Liver (tissue), 3 donors: ENCODE results near the gene ZBTB2.
"Not testable (repeated sequence)": the region's sequence is repeated elsewhere in the genome, so short reads cannot be mapped to it uniquely, and the experiment has no call there.

Experiments
- RAD21 ChIP-seq, 2 donors: IDR thresholded peaks; 2 replicates each; pipeline ENCODE4 v1.6.1; 2016; ENCODE audit warnings: antibody characterized with exemption in 2 of 2, mild to moderate bottlenecking in 2 of 2
- RXRA ChIP-seq, 2 donors: IDR thresholded peaks; 2 replicates each; pipeline ENCODE4 v1.6.1; 2017 to 2018; ENCODE audit warnings: antibody characterized with exemption in 2 of 2, mild to moderate bottlenecking in 1 of 2
- YY1 ChIP-seq: IDR thresholded peaks from 2 replicates; pipeline ENCODE4 v1.6.1; 2016; ENCODE audit warnings: antibody characterized with exemption, mild to moderate bottlenecking
- TF ChIP-seq, protein P1 (sequence below): IDR thresholded peaks from 2 replicates; pipeline ENCODE4 v1.6.1; 2016; ENCODE audit warnings: antibody characterized with exemption
- TF ChIP-seq, protein P2 (sequence below): fragments of 150-350 bp; IDR thresholded peaks from 2 replicates; pipeline ENCODE4 v1.5.1; 2017; ENCODE audit warnings: improper control_type of control experiment, low read depth, low read length; ENCODE audit not compliant: missing input control
- TF ChIP-seq, protein P3 (sequence below): IDR thresholded peaks from 2 replicates; pipeline ENCODE4 v1.6.1; 2016; ENCODE audit warnings: antibody characterized with exemption, mild to moderate bottlenecking
- donor health status: healthy.
- donor health status: healthy.

GRCh38 chr6:151342750-151343149, 48.6 kb downstream of the ZBTB2 start:
- TF ChIP-seq, protein P1, sequence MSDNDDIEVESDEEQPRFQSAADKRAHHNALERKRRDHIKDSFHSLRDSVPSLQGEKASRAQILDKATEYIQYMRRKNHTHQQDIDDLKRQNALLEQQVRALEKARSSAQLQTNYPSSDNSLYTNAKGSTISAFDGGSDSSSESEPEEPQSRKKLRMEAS: not testable (repeated sequence)
- TF ChIP-seq RAD21 (IDR thresholded peaks at IDR 0.05); YY1; RXRA (IDR thresholded peaks at IDR 0.05): not testable (repeated sequence)
- TF ChIP-seq, protein P2, sequence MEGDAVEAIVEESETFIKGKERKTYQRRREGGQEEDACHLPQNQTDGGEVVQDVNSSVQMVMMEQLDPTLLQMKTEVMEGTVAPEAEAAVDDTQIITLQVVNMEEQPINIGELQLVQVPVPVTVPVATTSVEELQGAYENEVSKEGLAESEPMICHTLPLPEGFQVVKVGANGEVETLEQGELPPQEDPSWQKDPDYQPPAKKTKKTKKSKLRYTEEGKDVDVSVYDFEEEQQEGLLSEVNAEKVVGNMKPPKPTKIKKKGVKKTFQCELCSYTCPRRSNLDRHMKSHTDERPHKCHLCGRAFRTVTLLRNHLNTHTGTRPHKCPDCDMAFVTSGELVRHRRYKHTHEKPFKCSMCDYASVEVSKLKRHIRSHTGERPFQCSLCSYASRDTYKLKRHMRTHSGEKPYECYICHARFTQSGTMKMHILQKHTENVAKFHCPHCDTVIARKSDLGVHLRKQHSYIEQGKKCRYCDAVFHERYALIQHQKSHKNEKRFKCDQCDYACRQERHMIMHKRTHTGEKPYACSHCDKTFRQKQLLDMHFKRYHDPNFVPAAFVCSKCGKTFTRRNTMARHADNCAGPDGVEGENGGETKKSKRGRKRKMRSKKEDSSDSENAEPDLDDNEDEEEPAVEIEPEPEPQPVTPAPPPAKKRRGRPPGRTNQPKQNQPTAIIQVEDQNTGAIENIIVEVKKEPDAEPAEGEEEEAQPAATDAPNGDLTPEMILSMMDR: not testable (repeated sequence)
- TF ChIP-seq, protein P3, sequence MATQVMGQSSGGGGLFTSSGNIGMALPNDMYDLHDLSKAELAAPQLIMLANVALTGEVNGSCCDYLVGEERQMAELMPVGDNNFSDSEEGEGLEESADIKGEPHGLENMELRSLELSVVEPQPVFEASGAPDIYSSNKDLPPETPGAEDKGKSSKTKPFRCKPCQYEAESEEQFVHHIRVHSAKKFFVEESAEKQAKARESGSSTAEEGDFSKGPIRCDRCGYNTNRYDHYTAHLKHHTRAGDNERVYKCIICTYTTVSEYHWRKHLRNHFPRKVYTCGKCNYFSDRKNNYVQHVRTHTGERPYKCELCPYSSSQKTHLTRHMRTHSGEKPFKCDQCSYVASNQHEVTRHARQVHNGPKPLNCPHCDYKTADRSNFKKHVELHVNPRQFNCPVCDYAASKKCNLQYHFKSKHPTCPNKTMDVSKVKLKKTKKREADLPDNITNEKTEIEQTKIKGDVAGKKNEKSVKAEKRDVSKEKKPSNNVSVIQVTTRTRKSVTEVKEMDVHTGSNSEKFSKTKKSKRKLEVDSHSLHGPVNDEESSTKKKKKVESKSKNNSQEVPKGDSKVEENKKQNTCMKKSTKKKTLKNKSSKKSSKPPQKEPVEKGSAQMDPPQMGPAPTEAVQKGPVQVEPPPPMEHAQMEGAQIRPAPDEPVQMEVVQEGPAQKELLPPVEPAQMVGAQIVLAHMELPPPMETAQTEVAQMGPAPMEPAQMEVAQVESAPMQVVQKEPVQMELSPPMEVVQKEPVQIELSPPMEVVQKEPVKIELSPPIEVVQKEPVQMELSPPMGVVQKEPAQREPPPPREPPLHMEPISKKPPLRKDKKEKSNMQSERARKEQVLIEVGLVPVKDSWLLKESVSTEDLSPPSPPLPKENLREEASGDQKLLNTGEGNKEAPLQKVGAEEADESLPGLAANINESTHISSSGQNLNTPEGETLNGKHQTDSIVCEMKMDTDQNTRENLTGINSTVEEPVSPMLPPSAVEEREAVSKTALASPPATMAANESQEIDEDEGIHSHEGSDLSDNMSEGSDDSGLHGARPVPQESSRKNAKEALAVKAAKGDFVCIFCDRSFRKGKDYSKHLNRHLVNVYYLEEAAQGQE: not testable (repeated sequence)
